Measurements from ENCODE around the gene TENT4B.
"Not testable (repeated sequence)": the region's sequence is repeated elsewhere in the genome, so short reads cannot be mapped to it uniquely, and the experiment has no call there.

Gene TENT4B

GRCh38 chr16:50219402-50219975 lies 66.4 kb downstream of the TENT4B start:
- Histone ChIP-seq H3K4me3 (no peak overlapping the region), H3K27ac (no peak overlapping the region)

- no peak overlapping the region for H3K4me3 ChIP-seq
These were observed 71.2 kb downstream of the TENT4B start for GRCh38 chr16:50224286-50224685.

GRCh38 chr16:50227120-50227519 lies 74.0 kb downstream of the TENT4B start:
- no peak overlapping the region for H3K27ac ChIP-seq
- no peak overlapping the region for H3K4me3 ChIP-seq

More at GRCh38 chr16:50224286-50224685, 71.2 kb downstream of the TENT4B start:
- no peak overlapping the region for H3K27ac ChIP-seq

GRCh38 chr16:50227665-50228064 lies 74.6 kb downstream of the TENT4B start:
- H3K27ac ChIP-seq = no peak overlapping the region
- H3K4me3 ChIP-seq = no peak overlapping the region

- Histone ChIP-seq H3K27ac (no peak overlapping the region), H3K4me3 (no peak overlapping the region)
These were observed 75.3 kb downstream of the TENT4B start for GRCh38 chr16:50228364-50228868.

- no peak overlapping the region for H3K27ac ChIP-seq
- no peak overlapping the region for H3K4me3 ChIP-seq
These were observed 76.1 kb downstream of the TENT4B start for GRCh38 chr16:50229149-50229726.

- H3K4me3 ChIP-seq = no peak overlapping the region
- H3K27ac ChIP-seq = no peak overlapping the region
These were observed 81.9 kb downstream of the TENT4B start for GRCh38 chr16:50234771-50235556.

GRCh38 chr16:50235581-50235980 lies 82.5 kb downstream of the TENT4B start:
- Histone ChIP-seq H3K4me3 (no peak overlapping the region), H3K27ac (no peak overlapping the region)

GRCh38 chr16:50238314-50238713 lies 85.2 kb downstream of the TENT4B start:
- H3K27ac ChIP-seq = no peak overlapping the region
- H3K4me3 ChIP-seq = no peak overlapping the region

GRCh38 chr16:50238868-50239301 lies 85.8 kb downstream of the TENT4B start:
- no peak overlapping the region for H3K4me3 ChIP-seq
- no peak overlapping the region for H3K27ac ChIP-seq

- H3K4me3 ChIP-seq = not testable (repeated sequence)
- H3K27ac ChIP-seq = peak overlapping the region in 1 of 21 experiments; percentile 20
These were observed 89.9 kb downstream of the TENT4B start for GRCh38 chr16:50243024-50243423.

- Histone ChIP-seq H3K27ac (peak overlapping the region in 7 of 21 experiments; percentile 5 to 78 (median 63)), H3K4me3 (no peak overlapping the region)
These were observed 91.0 kb downstream of the TENT4B start for GRCh38 chr16:50244140-50244503.

GRCh38 chr16:50244504-50245416 lies 91.7 kb downstream of the TENT4B start:
- Histone ChIP-seq H3K4me3 (peak overlapping the region in 5 of 7 experiments; percentile 12 to 59 (median 50)), H3K27ac (peak overlapping the region in 19 of 21 experiments; percentile 5 to 81 (median 69))

GRCh38 chr16:50245417-50246298 lies 92.6 kb downstream of the TENT4B start:
- H3K27ac ChIP-seq = peak overlapping the region in 20 of 21 experiments; percentile 37 to 83 (median 70)

GRCh38 chr16:50246299-50247122 lies 93.4 kb downstream of the TENT4B start:
- H3K4me3 ChIP-seq = peak overlapping the region; percentile 37 to 59 (median 50)
- H3K27ac ChIP-seq = peak overlapping the region in 19 of 21 experiments; percentile 42 to 83 (median 66)

More at GRCh38 chr16:50245417-50246298, 92.6 kb downstream of the TENT4B start:
- H3K4me3 ChIP-seq = peak overlapping the region; percentile 37 to 59 (median 50)

- peak overlapping the region in 2 of 7 experiments; percentile 40 to 59 for H3K4me3 ChIP-seq
- peak overlapping the region in 1 of 21 experiments; percentile 82 for H3K27ac ChIP-seq
These were observed 94.2 kb downstream of the TENT4B start for GRCh38 chr16:50247123-50247905.
